GM12878 (cell line): ENCODE results near the gene ZNFX1. TPM values are rescaled to one million over a fixed set of nuclear protein-coding genes. Genes with fewer than 3 reads are reported as not detected.

ENCODE experiments used
- ATAC-seq: fragments of 200-7000 bp; cut with Tn5 transposase; 3 replicates; pipeline ENCODE4 v1.9.1; 2020; ENCODE audit warnings: mild to moderate bottlenecking, moderate library complexity
- BruUV-seq: library from RNA; stranded (reverse); fragments of 400-500 nt; replicated peaks from 2 replicates; lab custom pipeline; 2021; lab: Mats Ljungman, UMichigan
- CTCF ChIA-PET: fragments of 300-600 bp; sonication (Branson Sonifier 250); formaldehyde crosslinking; extraction: SDS; loops from one replicate; lab custom pipeline; 2021; ENCODE audit warnings: inconsistent platforms; lab: Yijun Ruan, JAX
- POLR2A ChIA-PET: fragments of 350-600 bp; formaldehyde crosslinking; extraction: SDS; loops from one replicate; lab custom pipeline; 2021; ENCODE audit warnings: inconsistent platforms; lab: Charles Lee
- RAD21 ChIA-PET: fragments of 300-600 bp; sonication (Branson Sonifier 250); formaldehyde crosslinking; loops from one replicate; lab custom pipeline; 2023; ENCODE audit warnings: antibody characterized with exemption; ENCODE audit not compliant: unreplicated experiment; lab: Charles Lee
- SMC1A ChIA-PET: fragments of 300-600 bp; sonication (Branson Sonifier 250); formaldehyde crosslinking; loops from one replicate; lab custom pipeline; 2023; ENCODE audit not compliant: unreplicated experiment, uncharacterized antibody; lab: Charles Lee
- DNase-seq: peaks from one replicate; pipeline ENCODE4 v3.0.0-alpha.2; 2011; ENCODE audit warnings: low read depth, low spot score
- FAIRE-seq: peaks from 3 replicates; lab custom pipeline; 2011; peaks lifted over from hg19 to GRCh38; lab: Jason Lieb, UNC
- H2AFZ ChIP-seq: 2 replicates; pipeline ENCODE4 v1.6.0; 2011; ENCODE audit warnings: low read depth, low read length, control low read depth; ENCODE audit not compliant: control insufficient read depth
- H3K27ac ChIP-seq: 2 replicates; pipeline ENCODE4 v1.5.1; 2011; ENCODE audit warnings: control low read depth; ENCODE audit not compliant: control insufficient read depth, insufficient read depth
- H3K27me3 ChIP-seq, 2 experiments: replicated peaks in 1 of 2; 2 replicates each; pipeline versions ENCODE4 v1.6.0 to v1.6.1; 2011; ENCODE audit warnings: low read length in 1 of 2; ENCODE audit not compliant: control insufficient read depth in 2 of 2, insufficient read depth in 2 of 2
- H3K36me3 ChIP-seq, 2 experiments: 2 replicates each; pipeline ENCODE4 v1.5.1; 2011; ENCODE audit warnings: low read length in 1 of 2; ENCODE audit not compliant: control insufficient read depth in 2 of 2, insufficient read depth in 2 of 2
- H3K4me1 ChIP-seq: 2 replicates; pipeline ENCODE4 v1.6.1; 2011; ENCODE audit warnings: mild to moderate bottlenecking, low read length, moderate library complexity, mixed read lengths; ENCODE audit not compliant: control insufficient read depth, insufficient read depth
- H3K4me2 ChIP-seq: 2 replicates; pipeline ENCODE4 v1.6.0; 2011; ENCODE audit warnings: control low read depth; ENCODE audit not compliant: control insufficient read depth, insufficient read depth
- H3K4me3 ChIP-seq: fragments of 200-600 bp; sonication (generic); 2 replicates; pipeline ENCODE4 v1.5.1; 2016
- H3K79me2 ChIP-seq: 2 replicates; pipeline ENCODE4 v1.6.0; 2011; ENCODE audit warnings: low read length; ENCODE audit not compliant: control insufficient read depth, insufficient read depth
- H3K9ac ChIP-seq: 2 replicates; pipeline ENCODE4 v1.8.0; 2011; ENCODE audit warnings: low read length, control low read depth, mixed read lengths; ENCODE audit not compliant: control insufficient read depth, insufficient read depth
- H3K9me3 ChIP-seq: replicated peaks from 3 replicates; pipeline ENCODE4 v1.5.1; 2011; ENCODE audit warnings: mild to moderate bottlenecking, low read length; ENCODE audit not compliant: control insufficient read depth, insufficient read depth
- H4K20me1 ChIP-seq: 2 replicates; pipeline ENCODE4 v1.6.0; 2011; ENCODE audit not compliant: control insufficient read depth, insufficient read depth
- CHD1 ChIP-seq: IDR thresholded peaks from 2 replicates; pipeline ENCODE4 v1.6.1; 2012; ENCODE audit warnings: low read depth, low read length, improper control_type of control experiment
- ETV6 ChIP-seq, 2 experiments: fragments of 450-650 bp in 1 of 2; IDR thresholded peaks in 1 of 2; conservative IDR thresholded peaks in 1 of 2; 2 replicates each; pipeline ENCODE4 v1.6.1; 2014; ENCODE audit warnings: antibody characterized with exemption in 1 of 2, borderline replicate concordance in 1 of 2, low read depth in 1 of 2, mild to moderate bottlenecking in 1 of 2, moderate library complexity in 1 of 2
- GABPA ChIP-seq: IDR thresholded peaks from 2 replicates; pipeline ENCODE4 v1.6.1; 2014; ENCODE audit warnings: antibody characterized with exemption, low read depth, mild to moderate bottlenecking, inconsistent platforms
- GATAD2B ChIP-seq: fragments of 450-650 bp; conservative IDR thresholded peaks from 2 replicates; pipeline ENCODE4 v1.6.1; 2017; ENCODE audit warnings: low read depth, mild to moderate bottlenecking, moderate library complexity
- HDAC2 ChIP-seq: fragments of 200-600 bp; sonication (generic); IDR thresholded peaks from 2 replicates; pipeline ENCODE4 v1.6.1; 2017
- KAT2A ChIP-seq: conservative IDR thresholded peaks from 2 replicates; pipeline ENCODE4 v1.6.1; 2011; ENCODE audit warnings: low read depth, low read length; ENCODE audit not compliant: control insufficient read depth
- NR2C2 ChIP-seq: IDR thresholded peaks from 2 replicates; pipeline ENCODE4 v1.6.1; 2011; ENCODE audit warnings: borderline replicate concordance, low read depth; ENCODE audit not compliant: control insufficient read depth, insufficient read length
- RFX5 ChIP-seq: IDR thresholded peaks from 2 replicates; pipeline ENCODE4 v1.6.1; 2011; ENCODE audit warnings: low read depth, low read length, improper control_type of control experiment
- SIN3A ChIP-seq: IDR thresholded peaks from 2 replicates; pipeline ENCODE4 v1.6.1; 2012; ENCODE audit warnings: low read depth, low read length, improper control_type of control experiment
- SUPT20H ChIP-seq: IDR thresholded peaks from 2 replicates; pipeline ENCODE4 v1.6.1; 2011; ENCODE audit warnings: low read depth, mild to moderate bottlenecking, low read length, moderate library complexity, borderline replicate concordance; ENCODE audit not compliant: control insufficient read depth
- ZNF384 ChIP-seq: IDR thresholded peaks from 2 replicates; pipeline ENCODE4 v1.6.1; 2012; ENCODE audit warnings: low read depth, mild to moderate bottlenecking, low read length, improper control_type of control experiment, borderline replicate concordance
- WGBS: methylation state at CpG from one replicate; pipeline ENCODE4 v1.1.6; 2016; ENCODE audit warnings: low lambda C conversion rate; ENCODE audit not compliant: insufficient replicate concordance, insufficient coverage; ENCODE audit errors: missing lambda C conversion rate; 5-methylcytosine and 5-hydroxymethylcytosine counted together
- in situ Hi-C: fragments of 300-500 bp; cut with MboI; formaldehyde crosslinking; loops from 9 replicates; pipeline ENCODE4 v1.14.3; 2018; ENCODE audit warnings: mixed read lengths
- intact Hi-C: fragments of 100-400 bp; cut with micrococcal nuclease; formaldehyde crosslinking; loops from one replicate; pipeline ENCODE4 v1.14.2; 2022; ENCODE audit not compliant: unreplicated experiment
- polyA plus RNA-seq, 11 experiments: library from polyadenylated mRNA; depleted of rRNA in 4 of 11; unstranded in 6 of 11; stranded (reverse) in 5 of 11; fragments of >200 nt; fragmentation: Nextera tagmentation in 4 of 11; fragmentation: Illumina TruSeq in 1 of 11; extraction: Ambion mirVana in 4 of 11; extraction: Trizol in 1 of 11; gene quantifications; 1 replicate in 1 of 11; 2 replicates in 10 of 11; pipeline versions ENCODE4 v1.2.1 to v1.2.3, GENCODE V29; 2011 to 2016; ENCODE audit warnings: inconsistent platforms in 2 of 11, missing spikeins in 2 of 11, low read depth in 1 of 11
- total RNA-seq, 4 experiments: library from RNA; depleted of rRNA in 3 of 4; stranded (reverse); fragments of >200 nt in 3 of 4; fragmentation: Illumina TruSeq in 1 of 4; extraction: Trizol in 1 of 4; gene quantifications; 2 replicates each; pipeline versions ENCODE4 v1.2.1 to v1.2.3, GENCODE V29; 2013 to 2021
- TF ChIP-seq, protein P1 (sequence below): IDR thresholded peaks from 2 replicates; pipeline ENCODE4 v1.6.1; 2011; ENCODE audit warnings: low read depth, low read length, improper control_type of control experiment, borderline replicate concordance

ZNFX1 gene
- total and polyA plus RNA-seq, 10 of the 15 experiments (the other 5 are each of a cell fraction or from before 2014, with no cell fraction given), result 7.4 to 31.5 (median 25.6) TPM

GRCh38 chr20:49260218-49260617 lies 17.6 kb downstream of the ZNFX1 start:
- CTCF ChIA-PET, result interaction anchor here (0.8 to 3.1 kb wide), 2 partner anchors 11 to 14 kb away, joined by 3 to 17 read pairs; no protein-coding TSS in a partner anchor
- FAIRE-seq, result no peak
- intact Hi-C loops, result no loop called here

GRCh38 chr20:49259799-49260198 lies 18.1 kb downstream of the ZNFX1 start:
- Histone ChIP-seq H3K9ac (no peak overlapping the region), H3K36me3 (peaks cover 27 to 45% of the 10 kb centered on the region in 2 experiments), H3K4me3 (no peak overlapping the region), H3K27me3 (no peaks in the 10 kb centered on the region), H3K9me3 (no peaks in the 10 kb centered on the region), H2AFZ (no peak overlapping the region), H3K4me2 (no peak overlapping the region), H3K27ac (no peak overlapping the region), H3K79me2 (peaks cover 5% of the 10 kb centered on the region), H3K4me1 (no peaks in the 10 kb centered on the region), H4K20me1 (0 out of 2 replicates have a peak, but pooled peaks cover 3% of the 10 kb centered on the region)
- DNase-seq, result no peak
- SMC1A ChIA-PET, result interaction anchor here (1.0 kb wide), 1 partner anchor 8 kb away, joined by 3 read pairs; no protein-coding TSS in a partner anchor
- ATAC-seq, result no peak
- in situ Hi-C loops, result no loop called here
- no peak for FAIRE-seq
- POLR2A ChIA-PET, result interaction anchor here (0.5 to 0.7 kb wide), 2 partner anchors 46 to 657 kb away, joined by 3 to 7 read pairs; no protein-coding TSS in a partner anchor
- TF ChIP-seq SUPT20H, result no peak
- TF ChIP-seq, protein P1, sequence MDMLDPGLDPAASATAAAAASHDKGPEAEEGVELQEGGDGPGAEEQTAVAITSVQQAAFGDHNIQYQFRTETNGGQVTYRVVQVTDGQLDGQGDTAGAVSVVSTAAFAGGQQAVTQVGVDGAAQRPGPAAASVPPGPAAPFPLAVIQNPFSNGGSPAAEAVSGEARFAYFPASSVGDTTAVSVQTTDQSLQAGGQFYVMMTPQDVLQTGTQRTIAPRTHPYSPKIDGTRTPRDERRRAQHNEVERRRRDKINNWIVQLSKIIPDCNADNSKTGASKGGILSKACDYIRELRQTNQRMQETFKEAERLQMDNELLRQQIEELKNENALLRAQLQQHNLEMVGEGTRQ, result no peak
- no peak for TF ChIP-seq ZNF384
- no peak for TF ChIP-seq ETV6 (conservative IDR thresholded peaks at IDR 0.05 in 1 of 2, IDR thresholded peaks at IDR 0.05 in 1 of 2; ENCODE audit: borderline replicate concordance in 1 of 2, low read depth in 1 of 2)
- TF ChIP-seq CHD1, result no peak
- no peak for TF ChIP-seq GATAD2B
- no peak for TF ChIP-seq SIN3A
- no peak for TF ChIP-seq NR2C2
- no peak for TF ChIP-seq GABPA
- TF ChIP-seq RFX5, result no peak
- no peak for TF ChIP-seq KAT2A
- WGBS, result 93% methylated on average over 2 of the region's 2 CpGs
- no TSS peak for BruUV-seq
- CTCF ChIA-PET, result interaction anchor here (0.8 to 3.1 kb wide), 2 partner anchors 10 to 14 kb away, joined by 3 to 17 read pairs; no protein-coding TSS in a partner anchor
- RAD21 ChIA-PET, result interaction anchor here (0.7 kb wide), 1 partner anchor 36 kb away, joined by 3 read pairs; no protein-coding TSS in a partner anchor
- intact Hi-C loops, result no loop called here

More at GRCh38 chr20:49260218-49260617, 17.6 kb downstream of the ZNFX1 start:
- DNase-seq, result no peak
- POLR2A ChIA-PET, result interaction anchor here (0.5 to 1.4 kb wide), 3 partner anchors 36 to 656 kb away, joined by 3 to 7 read pairs (median 6); no protein-coding TSS in a partner anchor
- H3K4me2 ChIP-seq, result no peak overlapping the region
- TF ChIP-seq HDAC2, result no peak
- BruUV-seq, result no TSS peak
- H3K27me3 ChIP-seq, result no peaks in the 10 kb centered on the region
- peaks cover 9% of the 10 kb centered on the region for H3K79me2 ChIP-seq
- no peaks in the 10 kb centered on the region for H3K4me1 ChIP-seq
- WGBS, result 84% methylated on average over 4 of the region's 4 CpGs
- peaks cover 5% of the 10 kb centered on the region; the same call in 1 of the 2 replicates for H4K20me1 ChIP-seq
- RAD21 ChIA-PET, result interaction anchor here (0.7 kb wide), 1 partner anchor 36 kb away, joined by 3 read pairs; no protein-coding TSS in a partner anchor
- no peak overlapping the region for H3K4me3 ChIP-seq
- no peak overlapping the region for H3K27ac ChIP-seq
- SMC1A ChIA-PET, result interaction anchor here (1.0 kb wide), 1 partner anchor 8 kb away, joined by 3 read pairs; no protein-coding TSS in a partner anchor
- no peak for ATAC-seq
- H3K9me3 ChIP-seq, result no peaks in the 10 kb centered on the region
- in situ Hi-C loops, result no loop called here
- H2AFZ ChIP-seq, result no peak overlapping the region
- no peak overlapping the region for H3K9ac ChIP-seq
- H3K36me3 ChIP-seq, result peaks cover 27 to 49% of the 10 kb centered on the region in 2 experiments
